Tibial nerve (tissue), 3 donors: Measurements from ENCODE around the gene RFC2.

ENCODE experiments used
- EP300 ChIP-seq, 2 donors: sonication (generic); formaldehyde crosslinking; IDR thresholded peaks; one replicate each; pipeline ENCODE4 v1.6.1; 2017; ENCODE audit warnings: antibody characterized with exemption in 2 of 2, mild to moderate bottlenecking in 1 of 2
- POLR2A ChIP-seq, 2 donors: fragments of 450-650 bp; IDR thresholded peaks; one replicate each; pipeline ENCODE4 v1.6.1; 2017; ENCODE audit warnings: antibody characterized with exemption in 2 of 2, mild to moderate bottlenecking in 2 of 2, moderate library complexity in 2 of 2

DNA sequence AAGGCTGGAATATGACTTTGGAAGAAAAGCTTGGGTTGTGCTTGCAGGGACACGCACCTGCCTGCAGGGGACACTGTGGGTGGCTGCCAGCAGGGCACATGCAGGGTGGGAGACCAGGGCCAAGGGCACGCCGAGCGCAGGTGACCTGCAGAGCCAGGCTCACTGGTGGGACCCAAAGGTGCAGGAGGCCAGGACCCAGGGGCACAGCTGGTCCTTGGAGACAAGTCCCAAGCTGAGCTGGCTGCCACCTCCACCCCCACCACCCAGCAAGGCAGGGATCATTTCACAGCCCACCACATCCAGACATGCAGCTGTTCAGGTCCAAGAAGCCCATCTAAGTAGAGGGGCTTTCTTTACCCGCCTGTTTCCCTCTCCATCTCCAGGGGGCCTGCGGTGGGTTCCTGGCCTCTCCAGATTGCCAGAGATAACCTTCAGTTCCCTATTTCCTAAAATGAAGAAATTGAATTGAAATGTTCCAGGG lies 21.2 kb upstream of the RFC2 start:
- TF ChIP-seq POLR2A (IDR thresholded peaks at IDR 0.05) (no peak), EP300 (IDR thresholded peaks at IDR 0.05) (no peak)
